HG03378 (cell line): ENCODE measurements around the gene ARRDC4.
"Not testable (repeated sequence)": the region's sequence is repeated elsewhere in the genome, so short reads cannot be mapped to it uniquely, and the experiment has no call there.

ENCODE experiments used
- ATAC-seq: cut with Tn5 transposase; IDR thresholded peaks from one replicate; pipeline ENCODE4 v1.9.1; 2021; ENCODE audit warnings: mild to moderate bottlenecking, moderate library complexity; ENCODE audit not compliant: unreplicated experiment

The ARRDC4 gene

GRCh38 chr15:97966246-97966645, 5.7 kb downstream of the ARRDC4 start:
- ATAC-seq = no peak

GRCh38 chr15:97966924-97967620, 6.6 kb downstream of the ARRDC4 start:
- no peak for ATAC-seq

GRCh38 chr15:97967881-97968280, 7.4 kb downstream of the ARRDC4 start:
- ATAC-seq = no peak

- no peak for ATAC-seq
Measured at GRCh38 chr15:97968380-97968779, 7.9 kb downstream of the ARRDC4 start.

- ATAC-seq = no peak
Measured at GRCh38 chr15:97972366-97972765, 11.9 kb downstream of the ARRDC4 start.

GRCh38 chr15:97976129-97976528, 15.6 kb downstream of the ARRDC4 start:
- ATAC-seq = no peak

- no peak for ATAC-seq
Measured at GRCh38 chr15:97976766-97977503, 16.4 kb downstream of the ARRDC4 start.

- ATAC-seq = no peak
Measured at GRCh38 chr15:97977734-97978133, 17.2 kb downstream of the ARRDC4 start.

- ATAC-seq = no peak
Measured at GRCh38 chr15:97978401-97979139, 18.1 kb downstream of the ARRDC4 start.

GRCh38 chr15:97979140-97979520, 18.6 kb downstream of the ARRDC4 start:
- no peak for ATAC-seq

- no peak for ATAC-seq
Measured at GRCh38 chr15:97981058-97981457, 20.6 kb downstream of the ARRDC4 start.

GRCh38 chr15:97981758-97982157, 21.3 kb downstream of the ARRDC4 start:
- no peak for ATAC-seq

GRCh38 chr15:97984157-97984556, 23.7 kb downstream of the ARRDC4 start:
- ATAC-seq = no peak

- not testable (repeated sequence) for ATAC-seq
Measured at GRCh38 chr15:97985979-97986378, 25.5 kb downstream of the ARRDC4 start.

GRCh38 chr15:97986781-97987180, 26.3 kb downstream of the ARRDC4 start:
- no peak for ATAC-seq

GRCh38 chr15:97989299-97989698, 28.8 kb downstream of the ARRDC4 start:
- ATAC-seq = no peak

- no peak for ATAC-seq
Measured at GRCh38 chr15:97991972-97992541, 31.6 kb downstream of the ARRDC4 start.

GRCh38 chr15:97992823-97993222, 32.3 kb downstream of the ARRDC4 start:
- ATAC-seq = no peak

GRCh38 chr15:97993310-97993738, 32.8 kb downstream of the ARRDC4 start:
- no peak for ATAC-seq

- ATAC-seq = no peak
Measured at GRCh38 chr15:97994236-97994635, 33.7 kb downstream of the ARRDC4 start.

GRCh38 chr15:97995192-97995591, 34.7 kb downstream of the ARRDC4 start:
- no peak for ATAC-seq
